HCT116 (cell line): ENCODE measurements around the gene TSPO. TPM values are rescaled to one million over a fixed set of nuclear protein-coding genes. Genes with fewer than 3 reads are reported as not detected.

Source experiments
- ATAC-seq: fragments of 200-7000 bp; cut with Tn5 transposase; 2 replicates; pipeline ENCODE4 v1.9.1; 2020; ENCODE audit warnings: mild to moderate bottlenecking, moderate library complexity
- BruUV-seq: library from RNA; stranded (reverse); fragments of 400-500 nt; replicated peaks from 2 replicates; lab custom pipeline; 2021; lab: Mats Ljungman, UMichigan
- CTCF ChIA-PET: fragments of 300-600 bp; sonication (Branson Sonifier 250); formaldehyde crosslinking; loops from one replicate; lab custom pipeline; 2021; ENCODE audit warnings: antibody characterized with exemption; lab: Charles Lee
- POLR2A ChIA-PET: fragments of 300-600, 350-600 bp; sonication (Branson Sonifier 250); formaldehyde crosslinking; loops from one replicate; lab custom pipeline; 2021; ENCODE audit warnings: antibody characterized with exemption; lab: Charles Lee
- RAD21 ChIA-PET, 2 experiments: fragments of 300-600 bp; sonication (Branson Sonifier 250); formaldehyde crosslinking; loops; one replicate each; lab custom pipeline; 2023; ENCODE audit warnings: low total read pairs in 2 of 2; ENCODE audit not compliant: uncharacterized antibody in 2 of 2, unreplicated experiment in 2 of 2, low non-redundant PET in 1 of 2; lab: Charles Lee
- DNase-seq: peaks from one replicate; pipeline ENCODE4 v3.0.0-alpha.2; 2010; ENCODE audit warnings: low read depth, low spot score
- H2AFZ ChIP-seq: fragments of 200-600 bp; shearing (Covaris generic), sonication (generic); 2 replicates; pipeline ENCODE4 v1.6.1; 2017; ENCODE audit warnings: low read depth, mixed run types, mixed read lengths, antibody characterized with exemption, low read length; ENCODE audit not compliant: poor library complexity, severe bottlenecking
- H3K27ac ChIP-seq: 2 replicates; pipeline ENCODE4 v1.5.1; 2012; ENCODE audit warnings: low read depth, low read length
- H3K27me3 ChIP-seq: fragments of 200-600 bp; sonication (generic); 2 replicates; pipeline ENCODE4 v1.6.1; 2016; ENCODE audit warnings: mixed run types, low read length, mixed read lengths; ENCODE audit not compliant: insufficient read depth
- H3K36me3 ChIP-seq, 2 experiments: fragments of 200-500 bp in 1 of 2; fragments of 200-600 bp in 1 of 2; sonication (Bioruptor generic) in 1 of 2; sonication (generic) in 1 of 2; 2 replicates each; pipeline versions ENCODE4 v1.5.1 to v1.6.1; 2014 to 2016; ENCODE audit warnings: low read length in 2 of 2, inconsistent platforms in 1 of 2, mixed read lengths in 1 of 2, mixed run types in 1 of 2; ENCODE audit not compliant: insufficient read depth in 2 of 2, control insufficient read depth in 1 of 2
- H3K4me1 ChIP-seq, 2 experiments: fragments of 200-600 bp in 1 of 2; sonication (generic) in 1 of 2; 2 replicates each; pipeline versions ENCODE4 v1.5.1 to v1.6.1; 2012 to 2017; ENCODE audit warnings: low read length in 2 of 2, inconsistent platforms in 1 of 2, mild to moderate bottlenecking in 1 of 2, mixed read lengths in 1 of 2, mixed run types in 1 of 2, moderate library complexity in 1 of 2; ENCODE audit not compliant: insufficient read depth in 2 of 2, control insufficient read depth in 1 of 2
- H3K4me2 ChIP-seq: fragments of 200-600 bp; sonication (generic); 2 replicates; pipeline ENCODE4 v1.6.1; 2017; ENCODE audit warnings: mixed run types, low read length, mixed read lengths
- H3K4me3 ChIP-seq, 2 experiments: fragments of 200-600 bp in 1 of 2; sonication (generic) in 1 of 2; replicated peaks in 1 of 2; 2 replicates each; pipeline ENCODE4 v1.5.1; 2011 to 2016; ENCODE audit warnings: low read length in 2 of 2, control low read depth in 1 of 2, low read depth in 1 of 2, mild to moderate bottlenecking in 1 of 2, mixed read lengths in 1 of 2, mixed run types in 1 of 2
- H3K79me2 ChIP-seq: fragments of 200-600 bp; sonication (generic); 2 replicates; pipeline ENCODE4 v1.6.1; 2017; ENCODE audit warnings: mild to moderate bottlenecking, mixed run types, low read length, moderate library complexity, mixed read lengths; ENCODE audit not compliant: insufficient read depth
- H3K9ac ChIP-seq: fragments of 200-600 bp; sonication (generic); 2 replicates; pipeline ENCODE4 v1.6.1; 2016; ENCODE audit warnings: low read length, mixed read lengths
- H3K9me2 ChIP-seq: fragments of 200-600 bp; sonication (generic), shearing (Covaris generic); 2 replicates; pipeline ENCODE4 v1.6.1; 2017; ENCODE audit warnings: mixed run types, mild to moderate bottlenecking, moderate library complexity; ENCODE audit not compliant: insufficient read depth
- H3K9me3 ChIP-seq, 2 experiments: fragments of 200-500 bp in 1 of 2; fragments of 200-600 bp in 1 of 2; sonication (Bioruptor generic) in 1 of 2; sonication (generic) in 1 of 2; 2 replicates each; pipeline ENCODE4 v1.6.1; 2014 to 2017; ENCODE audit warnings: low read length in 2 of 2, mixed read lengths in 2 of 2, inconsistent platforms in 1 of 2, low read depth in 1 of 2, mild to moderate bottlenecking in 1 of 2, mixed run types in 1 of 2, moderate library complexity in 1 of 2; ENCODE audit not compliant: control insufficient read depth in 1 of 2, insufficient read depth in 1 of 2
- H4K20me1 ChIP-seq: fragments of 200-600 bp; sonication (generic), shearing (Covaris generic); 2 replicates; pipeline ENCODE4 v1.6.1; 2017; ENCODE audit warnings: mixed run types, mild to moderate bottlenecking, moderate library complexity; ENCODE audit not compliant: insufficient read depth
- CBX3 ChIP-seq: IDR thresholded peaks from 2 replicates; pipeline ENCODE4 v1.6.1; 2012; ENCODE audit warnings: low read depth
- POLR2A ChIP-seq: IDR thresholded peaks from 2 replicates; pipeline ENCODE4 v1.7.0; 2011; ENCODE audit warnings: borderline replicate concordance; ENCODE audit not compliant: insufficient read depth, insufficient read length; ENCODE audit errors: extremely low read depth
- POLR2AphosphoS5 ChIP-seq: IDR thresholded peaks from 2 replicates; pipeline ENCODE4 v1.6.1; 2011; ENCODE audit warnings: mild to moderate bottlenecking, low read depth, low read length, moderate library complexity
- SP1 ChIP-seq: IDR thresholded peaks from 2 replicates; pipeline ENCODE4 v1.6.1; 2012; ENCODE audit warnings: low read depth
- TCF7L2 ChIP-seq: IDR thresholded peaks from 2 replicates; pipeline ENCODE4 v1.7.0; 2011; ENCODE audit warnings: borderline replicate concordance, inconsistent platforms; ENCODE audit not compliant: insufficient read depth, insufficient read length; ENCODE audit errors: extremely low read depth
- ZNF274 ChIP-seq: fragments of 200-500 bp; sonication (Bioruptor generic); IDR thresholded peaks from 2 replicates; pipeline ENCODE4 v1.6.1; 2014; ENCODE audit warnings: mild to moderate bottlenecking, low read depth, low read length, inconsistent platforms
- intact Hi-C: fragments of 100-400 bp; cut with micrococcal nuclease; formaldehyde crosslinking; loops from 2 replicates; pipeline ENCODE4 v1.10.0; 2022
- total RNA-seq: library from RNA; stranded (reverse); gene quantifications from one replicate; pipeline ENCODE4 v1.2.1, GENCODE V29; 2021; ENCODE audit not compliant: unreplicated experiment
- TF ChIP-seq, protein P1 (sequence below): IDR thresholded peaks from 2 replicates; pipeline ENCODE4 v1.6.1; 2012
- TF ChIP-seq, protein P2 (sequence below): IDR thresholded peaks from 2 replicates; pipeline ENCODE4 v1.6.1; 2011; ENCODE audit warnings: mild to moderate bottlenecking, low read length, moderate library complexity; ENCODE audit not compliant: insufficient replicate concordance; ENCODE audit errors: extremely low read depth
- TF ChIP-seq, protein P3 (sequence below): IDR thresholded peaks from 2 replicates; pipeline ENCODE4 v1.6.1; 2012

TSPO gene
- total RNA-seq, 1 experiment from 2014 or later = 192 TPM

DNA sequence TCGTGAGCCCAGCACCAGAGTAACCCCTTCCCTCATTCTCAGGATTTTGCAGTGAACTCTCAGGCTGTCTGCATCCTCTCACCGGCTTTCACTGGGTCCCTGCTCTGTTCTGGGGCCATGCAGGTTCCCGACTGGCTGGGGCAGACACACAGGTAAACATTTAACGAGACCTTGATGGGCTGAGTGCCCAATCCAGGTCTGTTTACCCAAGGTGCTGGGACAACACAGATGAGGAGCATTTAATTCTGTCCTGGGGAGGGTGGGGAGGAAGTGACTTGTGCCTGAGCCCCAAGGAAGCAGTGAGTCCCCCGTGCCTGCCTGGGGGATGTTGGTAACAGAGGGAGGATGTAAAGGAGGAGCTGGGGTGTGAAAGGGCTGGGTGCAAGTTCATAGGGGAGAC, 36.4 kb upstream of the TSPO start:
- no peak overlapping the region for H3K4me2 ChIP-seq
- RAD21 ChIA-PET = no interaction called here
- TF ChIP-seq CBX3 (no peak), POLR2A (no peak), ZNF274 (no peak), POLR2AphosphoS5 (no peak), SP1 (no peak), TCF7L2 (no peak)
- TF ChIP-seq, protein P1, sequence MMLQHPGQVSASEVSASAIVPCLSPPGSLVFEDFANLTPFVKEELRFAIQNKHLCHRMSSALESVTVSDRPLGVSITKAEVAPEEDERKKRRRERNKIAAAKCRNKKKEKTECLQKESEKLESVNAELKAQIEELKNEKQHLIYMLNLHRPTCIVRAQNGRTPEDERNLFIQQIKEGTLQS = no peak
- TF ChIP-seq, protein P2, sequence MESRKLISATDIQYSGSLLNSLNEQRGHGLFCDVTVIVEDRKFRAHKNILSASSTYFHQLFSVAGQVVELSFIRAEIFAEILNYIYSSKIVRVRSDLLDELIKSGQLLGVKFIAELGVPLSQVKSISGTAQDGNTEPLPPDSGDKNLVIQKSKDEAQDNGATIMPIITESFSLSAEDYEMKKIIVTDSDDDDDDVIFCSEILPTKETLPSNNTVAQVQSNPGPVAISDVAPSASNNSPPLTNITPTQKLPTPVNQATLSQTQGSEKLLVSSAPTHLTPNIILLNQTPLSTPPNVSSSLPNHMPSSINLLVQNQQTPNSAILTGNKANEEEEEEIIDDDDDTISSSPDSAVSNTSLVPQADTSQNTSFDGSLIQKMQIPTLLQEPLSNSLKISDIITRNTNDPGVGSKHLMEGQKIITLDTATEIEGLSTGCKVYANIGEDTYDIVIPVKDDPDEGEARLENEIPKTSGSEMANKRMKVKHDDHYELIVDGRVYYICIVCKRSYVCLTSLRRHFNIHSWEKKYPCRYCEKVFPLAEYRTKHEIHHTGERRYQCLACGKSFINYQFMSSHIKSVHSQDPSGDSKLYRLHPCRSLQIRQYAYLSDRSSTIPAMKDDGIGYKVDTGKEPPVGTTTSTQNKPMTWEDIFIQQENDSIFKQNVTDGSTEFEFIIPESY = no peak
- TF ChIP-seq, protein P3, sequence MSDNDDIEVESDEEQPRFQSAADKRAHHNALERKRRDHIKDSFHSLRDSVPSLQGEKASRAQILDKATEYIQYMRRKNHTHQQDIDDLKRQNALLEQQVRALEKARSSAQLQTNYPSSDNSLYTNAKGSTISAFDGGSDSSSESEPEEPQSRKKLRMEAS = no peak
- no peak overlapping the region for H3K27ac ChIP-seq
- no peak overlapping the region for H2AFZ ChIP-seq
- ATAC-seq = no peak
- no peaks in the 10 kb centered on the region for H3K27me3 ChIP-seq
- BruUV-seq = no TSS peak
- H3K4me1 ChIP-seq = peaks cover 10 to 29% of the 10 kb centered on the region in 2 experiments
- H4K20me1 ChIP-seq = no peaks in the 10 kb centered on the region
- POLR2A ChIA-PET = interaction anchor here (5.4 kb wide), 1 partner anchor 12 kb away, joined by 28 read pairs; no protein-coding TSS in a partner anchor
- H3K9me3 ChIP-seq = no peaks in the 10 kb centered on the region
- no peak overlapping the region for H3K4me3 ChIP-seq
- intact Hi-C loops = no loop called here
- no peaks in the 10 kb centered on the region for H3K36me3 ChIP-seq
- H3K9me2 ChIP-seq = no peaks in the 10 kb centered on the region
- no peak for DNase-seq
- no peak overlapping the region for H3K9ac ChIP-seq
- H3K79me2 ChIP-seq = peaks cover 37% of the 10 kb centered on the region
- CTCF ChIA-PET = interaction anchor here (1.2 kb wide), 1 partner anchor 24 kb away, joined by 3 read pairs; no protein-coding TSS in a partner anchor
